ENCODE measurements around the gene WWP2.
"Not testable (repeated sequence)": the region's sequence is repeated elsewhere in the genome, so short reads cannot be mapped to it uniquely, and the experiment has no call there.

WWP2 gene

GRCh38 chr16:69787883-69788282 is 25.8 kb downstream of the WWP2 start:
- H3K4me1 ChIP-seq (ENCODE audit: control insufficient read depth in 5 of 5, insufficient read depth in 5 of 5, low read length in 5 of 5), result no peaks in the 10 kb centered on the region
- H3K36me3 ChIP-seq (ENCODE audit: control insufficient read depth in 5 of 5, insufficient read depth in 5 of 5, low read length in 5 of 5), result peaks cover 0 to 55% (median 31%) of the 10 kb centered on the region in 5 donors
- H3K4me3 ChIP-seq (ENCODE audit: low read depth in 1 of 5, low read length in 5 of 5), result no peak overlapping the region
- no peaks in the 10 kb centered on the region for H3K27me3 ChIP-seq (ENCODE audit: control insufficient read depth in 5 of 5, insufficient read depth in 4 of 5, low read length in 5 of 5)
- H3K9ac ChIP-seq (ENCODE audit: low read length in 5 of 5), result no peak overlapping the region
- H3K27ac ChIP-seq (ENCODE audit: low read depth, low read length), result no peak overlapping the region
- H3K9me3 ChIP-seq (ENCODE audit: control insufficient read depth in 5 of 5, low read length in 5 of 5), result no peaks in the 10 kb centered on the region

- not testable (repeated sequence) for H3K9me3 ChIP-seq (ENCODE audit: control insufficient read depth in 5 of 5, low read length in 5 of 5); H3K9ac ChIP-seq (ENCODE audit: low read length in 5 of 5); H3K4me3 ChIP-seq (ENCODE audit: low read depth in 1 of 5, low read length in 5 of 5); H3K27me3 ChIP-seq (ENCODE audit: control insufficient read depth in 5 of 5, insufficient read depth in 4 of 5, low read length in 5 of 5); H3K27ac ChIP-seq (ENCODE audit: low read depth, low read length)
- H3K36me3 ChIP-seq (ENCODE audit: control insufficient read depth in 5 of 5, insufficient read depth in 5 of 5, low read length in 5 of 5), result peaks cover 0 to 39% (median 24%) of the 10 kb centered on the region in 5 donors
- H3K4me1 ChIP-seq (ENCODE audit: control insufficient read depth in 5 of 5, insufficient read depth in 5 of 5, low read length in 5 of 5), result peaks cover 0 to 10% (median 6%) of the 10 kb centered on the region in 5 donors
These were observed 29.3 kb downstream of the WWP2 start for GRCh38 chr16:69791391-69791847.

- Histone ChIP-seq H3K27ac (ENCODE audit: low read depth, low read length) (no peak overlapping the region), H3K27me3 (ENCODE audit: control insufficient read depth in 5 of 5, insufficient read depth in 4 of 5, low read length in 5 of 5) (no peaks in the 10 kb centered on the region), H3K4me3 (ENCODE audit: low read depth in 1 of 5, low read length in 5 of 5) (no peak overlapping the region), H3K4me1 (ENCODE audit: control insufficient read depth in 5 of 5, insufficient read depth in 5 of 5, low read length in 5 of 5) (peaks cover 0 to 13% (median 7%) of the 10 kb centered on the region in 5 donors), H3K9me3 (ENCODE audit: control insufficient read depth in 5 of 5, low read length in 5 of 5) (no peaks in the 10 kb centered on the region), H3K9ac (ENCODE audit: low read length in 5 of 5) (no peak overlapping the region), H3K36me3 (ENCODE audit: control insufficient read depth in 5 of 5, insufficient read depth in 5 of 5, low read length in 5 of 5) (peaks cover 0 to 22% (median 10%) of the 10 kb centered on the region in 5 donors)
These were observed 31.4 kb downstream of the WWP2 start for GRCh38 chr16:69793526-69793925.

GRCh38 chr16:69794486-69794885 is 32.4 kb downstream of the WWP2 start:
- Histone ChIP-seq H3K27ac (ENCODE audit: low read depth, low read length) (no peak overlapping the region), H3K9me3 (ENCODE audit: control insufficient read depth in 5 of 5, low read length in 5 of 5) (no peaks in the 10 kb centered on the region), H3K4me1 (ENCODE audit: control insufficient read depth in 5 of 5, insufficient read depth in 5 of 5, low read length in 5 of 5) (peaks cover 0 to 23% (median 14%) of the 10 kb centered on the region in 5 donors), H3K27me3 (ENCODE audit: control insufficient read depth in 5 of 5, insufficient read depth in 4 of 5, low read length in 5 of 5) (no peaks in the 10 kb centered on the region), H3K4me3 (ENCODE audit: low read depth in 1 of 5, low read length in 5 of 5) (no peak overlapping the region), H3K9ac (ENCODE audit: low read length in 5 of 5) (no peak overlapping the region), H3K36me3 (ENCODE audit: control insufficient read depth in 5 of 5, insufficient read depth in 5 of 5, low read length in 5 of 5) (peaks cover 0 to 23% (median 12%) of the 10 kb centered on the region in 5 donors)

- Histone ChIP-seq H3K4me3 (ENCODE audit: low read depth in 1 of 5, low read length in 5 of 5) (peak overlapping the region; percentile 7 to 51 (median 36)), H3K27me3 (ENCODE audit: control insufficient read depth in 5 of 5, insufficient read depth in 4 of 5, low read length in 5 of 5) (no peaks in the 10 kb centered on the region), H3K9me3 (ENCODE audit: control insufficient read depth in 5 of 5, low read length in 5 of 5) (no peaks in the 10 kb centered on the region), H3K4me1 (ENCODE audit: control insufficient read depth in 5 of 5, insufficient read depth in 5 of 5, low read length in 5 of 5) (peaks cover 0 to 27% (median 20%) of the 10 kb centered on the region in 5 donors), H3K36me3 (ENCODE audit: control insufficient read depth in 5 of 5, insufficient read depth in 5 of 5, low read length in 5 of 5) (peaks cover 0 to 27% (median 11%) of the 10 kb centered on the region in 5 donors), H3K9ac (ENCODE audit: low read length in 5 of 5) (no peak overlapping the region), H3K27ac (ENCODE audit: low read depth, low read length) (no peak overlapping the region)
These were observed 34.4 kb downstream of the WWP2 start for GRCh38 chr16:69796285-69797118.

- H3K27ac ChIP-seq (ENCODE audit: low read depth, low read length), result no peak overlapping the region
- no peak overlapping the region for H3K9ac ChIP-seq (ENCODE audit: low read length in 5 of 5)
- no peak overlapping the region for H3K4me3 ChIP-seq (ENCODE audit: low read depth in 1 of 5, low read length in 5 of 5)
These were observed 36.3 kb downstream of the WWP2 start for GRCh38 chr16:69798466-69798865.

GRCh38 chr16:69799611-69800031 is 37.5 kb downstream of the WWP2 start:
- Histone ChIP-seq H3K4me3 (ENCODE audit: low read depth in 1 of 5, low read length in 5 of 5) (no peak overlapping the region), H3K27me3 (ENCODE audit: control insufficient read depth in 5 of 5, insufficient read depth in 4 of 5, low read length in 5 of 5) (no peaks in the 10 kb centered on the region), H3K9me3 (ENCODE audit: control insufficient read depth in 5 of 5, low read length in 5 of 5) (no peaks in the 10 kb centered on the region), H3K27ac (ENCODE audit: low read depth, low read length) (no peak overlapping the region), H3K36me3 (ENCODE audit: control insufficient read depth in 5 of 5, insufficient read depth in 5 of 5, low read length in 5 of 5) (peaks cover 0 to 26% (median 12%) of the 10 kb centered on the region in 5 donors), H3K4me1 (ENCODE audit: control insufficient read depth in 5 of 5, insufficient read depth in 5 of 5, low read length in 5 of 5) (peaks cover 0 to 26% (median 20%) of the 10 kb centered on the region in 5 donors), H3K9ac (ENCODE audit: low read length in 5 of 5) (no peak overlapping the region)

More at GRCh38 chr16:69798466-69798865, 36.3 kb downstream of the WWP2 start:
- Histone ChIP-seq H3K9me3 (ENCODE audit: control insufficient read depth in 5 of 5, low read length in 5 of 5) (no peaks in the 10 kb centered on the region), H3K36me3 (ENCODE audit: control insufficient read depth in 5 of 5, insufficient read depth in 5 of 5, low read length in 5 of 5) (peaks cover 0 to 26% (median 10%) of the 10 kb centered on the region in 5 donors), H3K4me1 (ENCODE audit: control insufficient read depth in 5 of 5, insufficient read depth in 5 of 5, low read length in 5 of 5) (peaks cover 0 to 27% (median 20%) of the 10 kb centered on the region in 5 donors), H3K27me3 (ENCODE audit: control insufficient read depth in 5 of 5, insufficient read depth in 4 of 5, low read length in 5 of 5) (no peaks in the 10 kb centered on the region)

- Histone ChIP-seq H3K27ac (ENCODE audit: low read depth, low read length) (no peak overlapping the region), H3K9ac (ENCODE audit: low read length in 5 of 5) (no peak overlapping the region), H3K36me3 (ENCODE audit: control insufficient read depth in 5 of 5, insufficient read depth in 5 of 5, low read length in 5 of 5) (peaks cover 0 to 19% (median 7%) of the 10 kb centered on the region in 5 donors), H3K4me1 (ENCODE audit: control insufficient read depth in 5 of 5, insufficient read depth in 5 of 5, low read length in 5 of 5) (peaks cover 0 to 10% (median 7%) of the 10 kb centered on the region in 5 donors), H3K9me3 (ENCODE audit: control insufficient read depth in 5 of 5, low read length in 5 of 5) (no peaks in the 10 kb centered on the region), H3K4me3 (ENCODE audit: low read depth in 1 of 5, low read length in 5 of 5) (no peak overlapping the region), H3K27me3 (ENCODE audit: control insufficient read depth in 5 of 5, insufficient read depth in 4 of 5, low read length in 5 of 5) (no peaks in the 10 kb centered on the region)
These were observed 42.2 kb downstream of the WWP2 start for GRCh38 chr16:69804297-69804696.

- H3K4me1 ChIP-seq (ENCODE audit: control insufficient read depth in 5 of 5, insufficient read depth in 5 of 5, low read length in 5 of 5); H3K27ac ChIP-seq (ENCODE audit: low read depth, low read length); H3K9ac ChIP-seq (ENCODE audit: low read length in 5 of 5); H3K36me3 ChIP-seq (ENCODE audit: control insufficient read depth in 5 of 5, insufficient read depth in 5 of 5, low read length in 5 of 5); H3K9me3 ChIP-seq (ENCODE audit: control insufficient read depth in 5 of 5, low read length in 5 of 5); H3K27me3 ChIP-seq (ENCODE audit: control insufficient read depth in 5 of 5, insufficient read depth in 4 of 5, low read length in 5 of 5); H3K4me3 ChIP-seq (ENCODE audit: low read depth in 1 of 5, low read length in 5 of 5): not testable (repeated sequence)
These were observed 44.6 kb downstream of the WWP2 start for GRCh38 chr16:69806776-69807175.

- Histone ChIP-seq H3K4me1 (ENCODE audit: control insufficient read depth in 5 of 5, insufficient read depth in 5 of 5, low read length in 5 of 5) (no peaks in the 10 kb centered on the region), H3K36me3 (ENCODE audit: control insufficient read depth in 5 of 5, insufficient read depth in 5 of 5, low read length in 5 of 5) (peaks cover 0 to 16% (median 9%) of the 10 kb centered on the region in 5 donors), H3K9me3 (ENCODE audit: control insufficient read depth in 5 of 5, low read length in 5 of 5) (peaks cover 0 to 2% (median 0%) of the 10 kb centered on the region in 5 donors), H3K9ac (ENCODE audit: low read length in 5 of 5) (no peak overlapping the region), H3K27ac (ENCODE audit: low read depth, low read length) (no peak overlapping the region), H3K4me3 (ENCODE audit: low read depth in 1 of 5, low read length in 5 of 5) (no peak overlapping the region), H3K27me3 (ENCODE audit: control insufficient read depth in 5 of 5, insufficient read depth in 4 of 5, low read length in 5 of 5) (no peaks in the 10 kb centered on the region)
These were observed 50.5 kb downstream of the WWP2 start for GRCh38 chr16:69812688-69813014.

Measured in subcutaneous abdominal adipose tissue (tissue), 5 donors.